ENCODE measurements around the gene PRR5L.

- TF ChIP-seq FOSL1 (tag; conservative IDR thresholded peaks at IDR 0.05) (peak; percentile 88), IFI16 (CRISPR knock-in tag; IDR thresholded peaks at IDR 0.05) (no peak), TCF7L2 (IDR thresholded peaks at IDR 0.05; ENCODE audit: low read depth, low read length) (no peak), EP300 (IDR thresholded peaks at IDR 0.05; ENCODE audit: low read length) (no peak), ZFP36 (IDR thresholded peaks at IDR 0.05; ENCODE audit: low read depth, low read length, partially characterized antibody) (no peak), ESRRA (IDR thresholded peaks at IDR 0.05; ENCODE audit: borderline replicate concordance, low read depth) (no peak), CBX3 (IDR thresholded peaks at IDR 0.05; ENCODE audit: borderline replicate concordance in 1 of 2, low read length in 2 of 2) (no peak), ATF3 (IDR thresholded peaks at IDR 0.05) (peak; percentile 38; the same call in 1 of the 2 replicates), ATF3 (CRISPR knock-in tag; conservative IDR thresholded peaks at IDR 0.05) (no peak), POLR2B (IDR thresholded peaks at IDR 0.05; ENCODE audit: low read depth, partially characterized antibody) (no peak), POLR2A (conservative IDR thresholded peaks at IDR 0.05) (no peak), HNRNPH1 (optimal IDR thresholded peaks at IDR 0.05; ENCODE audit: low read depth, low read length) (no peak)
These were observed 159.6 kb downstream of the PRR5L start for GRCh38 chr11:36455658-36456111.

Data from K562 (cell line).